Measurements from ENCODE around the gene LIAS.

GRCh38 chr4:39422247-39422646 lies 36.6 kb upstream of the LIAS start:
- TF ChIP-seq ZNF253 (CRISPR knock-in tag; IDR thresholded peaks at IDR 0.05; ENCODE audit: borderline replicate concordance), result no peak
- TF ChIP-seq HNF4A (CRISPR knock-in tag; IDR thresholded peaks at IDR 0.05), result no peak
- no peak for TF ChIP-seq NFKB2 (CRISPR knock-in tag; IDR thresholded peaks at IDR 0.05; ENCODE audit: borderline replicate concordance)
- TF ChIP-seq ZBTB43 (CRISPR knock-in tag; conservative IDR thresholded peaks at IDR 0.05), result no peak
- no peak for TF ChIP-seq YY1 (IDR thresholded peaks at IDR 0.05; ENCODE audit: insufficient read depth, insufficient replicate concordance, low read depth, low read length)
- TF ChIP-seq TCF7 (IDR thresholded peaks at IDR 0.05; ENCODE audit: low read depth), result no peak
- TF ChIP-seq ATF5 (CRISPR knock-in tag; IDR thresholded peaks at IDR 0.05; ENCODE audit: low read depth), result no peak
- TF ChIP-seq MAFF (IDR thresholded peaks at IDR 0.05; ENCODE audit: low read depth, low read length), result no peak

Data from HepG2 (cell line).